PC-3 (cell line): Measurements from ENCODE around the gene SCAI. TPM values are rescaled to one million over a fixed set of nuclear protein-coding genes. Genes with fewer than 3 reads are reported as not detected.
A peak's percentile ranks its signal among the peaks of the same experiment; 100 is the strongest.

Source experiments
- ATAC-seq: fragments of 200-7000 bp; cut with Tn5 transposase; 2 replicates; pipeline ENCODE4 v1.9.1; 2020; ENCODE audit warnings: mild to moderate bottlenecking, moderate library complexity
- BruUV-seq: library from RNA; stranded (reverse); fragments of 400-500 nt; replicated peaks from 2 replicates; lab custom pipeline; 2021; lab: Mats Ljungman, UMichigan
- CTCF ChIA-PET: fragments of 300-600 bp; sonication (Branson Sonifier 250); formaldehyde crosslinking; loops from one replicate; lab custom pipeline; 2022; ENCODE audit warnings: antibody characterized with exemption; lab: Charles Lee
- POLR2A ChIA-PET: fragments of 300-600 bp; sonication (Branson Sonifier 250); formaldehyde crosslinking; loops from one replicate; lab custom pipeline; 2022; ENCODE audit warnings: antibody characterized with exemption; ENCODE audit not compliant: unreplicated experiment; lab: Charles Lee
- DNase-seq: peaks from one replicate; pipeline ENCODE4 v3.0.0-alpha.2; 2015
- H2AFZ ChIP-seq: fragments of 300-600 bp; sonication (generic); 2 replicates; pipeline ENCODE4 v1.6.0; 2016; ENCODE audit warnings: antibody characterized with exemption, low read length
- H3F3A ChIP-seq: fragments of 300-600 bp; sonication (generic); one replicate; pipeline ENCODE4 v1.6.0; 2017; ENCODE audit warnings: antibody characterized with exemption, low read length, control low read depth, mild to moderate bottlenecking; ENCODE audit not compliant: unreplicated experiment
- H3K27ac ChIP-seq: fragments of 300-600 bp; sonication (generic); 2 replicates; pipeline ENCODE4 v1.5.1; 2016; ENCODE audit warnings: mild to moderate bottlenecking, low read length
- H3K27me3 ChIP-seq: fragments of 300-600 bp; sonication (generic); 2 replicates; pipeline ENCODE4 v1.6.1; 2016; ENCODE audit warnings: low read length, mixed read lengths
- H3K36me3 ChIP-seq: fragments of 300-600 bp; sonication (generic); 2 replicates; pipeline ENCODE4 v1.6.1; 2016; ENCODE audit warnings: low read depth, mixed run types, low read length, mixed read lengths
- H3K4me1 ChIP-seq: fragments of 300-600 bp; sonication (generic); 2 replicates; pipeline ENCODE4 v1.5.1; 2016; ENCODE audit warnings: low read length; ENCODE audit not compliant: insufficient read depth
- H3K4me2 ChIP-seq: fragments of 300-600 bp; sonication (generic); 2 replicates; pipeline ENCODE4 v1.6.0; 2016; ENCODE audit warnings: low read length
- H3K4me3 ChIP-seq: fragments of 300-600 bp; sonication (generic); 2 replicates; pipeline ENCODE4 v1.5.1; 2016; ENCODE audit warnings: mild to moderate bottlenecking, low read length, mixed read lengths
- H3K79me2 ChIP-seq: fragments of 300-600 bp; sonication (generic); 2 replicates; pipeline ENCODE4 v1.6.1; 2017; ENCODE audit warnings: low read length, mixed read lengths
- H3K9ac ChIP-seq: fragments of 300-600 bp; sonication (generic); 2 replicates; pipeline ENCODE4 v1.6.0; 2016; ENCODE audit warnings: mild to moderate bottlenecking, low read length
- H3K9me2 ChIP-seq: fragments of 300-600 bp; sonication (generic); replicated peaks from 2 replicates; pipeline ENCODE4 v1.6.1; 2016; ENCODE audit warnings: mixed run types, low read length, mixed read lengths
- H3K9me3 ChIP-seq: fragments of 300-600 bp; sonication (generic); 2 replicates; pipeline ENCODE4 v1.6.1; 2016; ENCODE audit warnings: low read length, mixed read lengths
- H4K20me1 ChIP-seq: fragments of 300-600 bp; sonication (generic); 2 replicates; pipeline ENCODE4 v1.6.1; 2016; ENCODE audit warnings: low read length, mixed read lengths
- EZH2 ChIP-seq: fragments of 300-600 bp; sonication (generic); IDR thresholded peaks from one replicate; pipeline ENCODE4 v1.6.1; 2017; ENCODE audit warnings: antibody characterized with exemption, mild to moderate bottlenecking, low read length; ENCODE audit not compliant: unreplicated experiment
- EZH2phosphoT487 ChIP-seq: fragments of 300-600 bp; sonication (generic); IDR thresholded peaks from 2 replicates; pipeline ENCODE4 v1.6.1; 2018; ENCODE audit warnings: mild to moderate bottlenecking, antibody characterized with exemption, low read length, borderline replicate concordance
- intact Hi-C: fragments of 100-400 bp; cut with micrococcal nuclease; formaldehyde crosslinking; loops from 2 replicates; pipeline ENCODE4 v1.9.0; 2023
- total RNA-seq: library from RNA; depleted of rRNA; stranded (reverse); fragments of >200 nt; gene quantifications from 2 replicates; pipeline ENCODE4 v1.2.3, GENCODE V29; 2014
- TF ChIP-seq, protein P1 (sequence below): fragments of 300-600 bp; sonication (generic); conservative IDR thresholded peaks from 2 replicates; pipeline ENCODE4 v1.5.1; 2017; ENCODE audit warnings: antibody characterized with exemption, low read depth, mild to moderate bottlenecking, low read length

SCAI gene
- total RNA-seq, 1 experiment from 2014 or later, result 5.2 TPM

DNA sequence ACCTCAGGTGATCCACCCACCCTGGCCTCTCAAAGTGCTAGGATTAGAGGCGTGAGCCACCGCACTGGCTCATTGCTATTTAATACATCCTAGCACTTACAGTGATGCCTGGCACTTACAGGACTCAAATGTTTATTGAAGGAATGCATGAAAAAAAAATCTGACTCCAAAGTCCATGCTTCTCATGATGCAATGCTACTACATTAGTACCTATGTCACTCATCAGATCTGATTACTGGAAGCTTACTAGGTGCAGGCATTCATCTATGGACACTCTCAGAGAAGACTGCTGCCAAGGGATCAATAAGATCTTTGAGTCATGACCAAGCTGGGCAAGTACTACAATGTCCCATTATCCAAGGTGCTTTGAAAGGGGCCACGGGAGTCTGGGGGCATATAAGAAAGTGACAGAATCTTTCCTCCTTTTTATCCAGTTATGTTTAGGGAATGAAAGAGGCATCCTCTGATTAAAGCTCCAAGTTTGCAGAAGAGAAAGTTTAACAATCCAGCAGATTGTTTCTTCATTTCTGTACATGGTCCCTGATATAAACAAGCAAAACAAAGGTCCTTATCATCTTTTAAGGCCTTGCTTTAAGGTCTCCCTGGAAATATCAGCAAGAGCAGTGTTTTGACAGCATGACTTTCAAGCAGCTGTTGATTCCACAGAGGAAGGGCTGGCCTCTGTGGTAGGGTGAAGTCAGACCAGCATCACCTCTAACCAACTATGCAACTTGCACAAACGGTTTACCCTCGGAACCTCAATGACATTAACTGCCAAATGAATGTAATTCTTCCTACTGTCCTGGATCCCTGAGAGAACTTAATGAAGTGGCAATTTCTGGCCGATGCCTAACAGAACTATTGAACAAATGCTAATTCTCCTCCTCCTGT lies 245.5 kb downstream of the SCAI start:
- ATAC-seq (no peak), DNase-seq (no peak)
- Histone ChIP-seq H3K4me1 (no peaks in the 10 kb centered on the region), H3K27me3 (no peaks in the 10 kb centered on the region), H3K4me2 (no peak overlapping the region), H3K27ac (no peak overlapping the region), H3K36me3 (no peaks in the 10 kb centered on the region), H2AFZ (no peak overlapping the region), H4K20me1 (no peaks in the 10 kb centered on the region), H3K9me3 (no peaks in the 10 kb centered on the region), H3K4me3 (no peak overlapping the region), H3K9me2 (no peaks in the 10 kb centered on the region), H3K9ac (no peak overlapping the region), H3F3A (no peaks in the 10 kb centered on the region), H3K79me2 (no peaks in the 10 kb centered on the region)
- no TSS peak for BruUV-seq
- intact Hi-C loops, result no loop called here
- TF ChIP-seq EZH2, result no peak
- TF ChIP-seq, protein P1, sequence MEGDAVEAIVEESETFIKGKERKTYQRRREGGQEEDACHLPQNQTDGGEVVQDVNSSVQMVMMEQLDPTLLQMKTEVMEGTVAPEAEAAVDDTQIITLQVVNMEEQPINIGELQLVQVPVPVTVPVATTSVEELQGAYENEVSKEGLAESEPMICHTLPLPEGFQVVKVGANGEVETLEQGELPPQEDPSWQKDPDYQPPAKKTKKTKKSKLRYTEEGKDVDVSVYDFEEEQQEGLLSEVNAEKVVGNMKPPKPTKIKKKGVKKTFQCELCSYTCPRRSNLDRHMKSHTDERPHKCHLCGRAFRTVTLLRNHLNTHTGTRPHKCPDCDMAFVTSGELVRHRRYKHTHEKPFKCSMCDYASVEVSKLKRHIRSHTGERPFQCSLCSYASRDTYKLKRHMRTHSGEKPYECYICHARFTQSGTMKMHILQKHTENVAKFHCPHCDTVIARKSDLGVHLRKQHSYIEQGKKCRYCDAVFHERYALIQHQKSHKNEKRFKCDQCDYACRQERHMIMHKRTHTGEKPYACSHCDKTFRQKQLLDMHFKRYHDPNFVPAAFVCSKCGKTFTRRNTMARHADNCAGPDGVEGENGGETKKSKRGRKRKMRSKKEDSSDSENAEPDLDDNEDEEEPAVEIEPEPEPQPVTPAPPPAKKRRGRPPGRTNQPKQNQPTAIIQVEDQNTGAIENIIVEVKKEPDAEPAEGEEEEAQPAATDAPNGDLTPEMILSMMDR, result no peak
- no peak for TF ChIP-seq EZH2phosphoT487
- CTCF ChIA-PET, result no interaction called here
- POLR2A ChIA-PET, result no interaction called here

DNA sequence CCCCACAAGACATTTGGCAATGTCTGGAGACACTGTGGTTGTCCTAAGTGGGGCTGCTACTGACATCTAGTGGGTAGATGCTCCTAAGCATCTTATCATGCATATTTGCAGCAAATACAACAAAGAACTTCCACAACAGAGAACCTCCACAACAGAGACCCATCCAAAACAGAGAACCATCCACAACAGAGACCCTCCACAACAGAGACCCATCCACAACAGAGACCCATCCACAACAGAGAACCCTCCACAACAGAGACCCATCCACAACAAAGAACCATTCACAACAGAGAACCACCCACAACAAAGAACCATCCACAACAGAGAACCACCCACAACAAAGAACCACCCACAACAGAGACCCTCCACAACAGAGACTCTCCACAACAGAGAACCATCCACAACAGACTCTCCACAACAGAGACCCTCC lies 248.6 kb downstream of the SCAI start:
- no peak overlapping the region for H3K4me2 ChIP-seq
- no peaks in the 10 kb centered on the region for H3K4me1 ChIP-seq
- intact Hi-C loops, result loop anchor here (1.0 kb wide), 1 partner anchor 123 kb away; the partner anchor contains the start of gene NR6A1
- no peaks in the 10 kb centered on the region for H3K9me3 ChIP-seq
- no peaks in the 10 kb centered on the region for H3F3A ChIP-seq
- H3K79me2 ChIP-seq, result no peaks in the 10 kb centered on the region
- peak; percentile 39 for DNase-seq
- H3K27me3 ChIP-seq, result no peaks in the 10 kb centered on the region
- H3K4me3 ChIP-seq, result no peak overlapping the region
- H4K20me1 ChIP-seq, result no peaks in the 10 kb centered on the region
- ChIA-PET CTCF (no interaction called here), POLR2A (no interaction called here)
- BruUV-seq, result no TSS peak
- no peaks in the 10 kb centered on the region for H3K9me2 ChIP-seq
- H3K36me3 ChIP-seq, result no peaks in the 10 kb centered on the region
- H2AFZ ChIP-seq, result no peak overlapping the region
- H3K27ac ChIP-seq, result no peak overlapping the region
- H3K9ac ChIP-seq, result no peak overlapping the region
- TF ChIP-seq, protein P1, result peak; percentile 58
- no peak for TF ChIP-seq EZH2phosphoT487
- ATAC-seq, result peak; percentile 48
